Colonic mucosa (tissue), 4 donors: ENCODE results near the gene SMIM41. TPM values are rescaled to one million over a fixed set of nuclear protein-coding genes. Genes with fewer than 3 reads are reported as not detected.

Experiments
- DNase-seq: peaks from one replicate; pipeline ENCODE4 v3.0.0-alpha.2; 2020
- H3K27ac ChIP-seq: fragments of 200-600 bp; one replicate; pipeline ENCODE4 v1.8.0; 2021
- H3K27me3 ChIP-seq: fragments of 200-600 bp; one replicate; pipeline ENCODE4 v1.8.0; 2021
- H3K36me3 ChIP-seq: fragments of 200-600 bp; one replicate; pipeline ENCODE4 v1.8.0; 2021
- H3K4me1 ChIP-seq: fragments of 200-600 bp; one replicate; pipeline ENCODE4 v1.8.0; 2021; ENCODE audit warnings: mild to moderate bottlenecking
- H3K4me3 ChIP-seq: fragments of 200-600 bp; one replicate; pipeline ENCODE4 v1.8.0; 2021
- H3K9ac ChIP-seq, 2 donors: one replicate each; pipeline ENCODE4 v1.7.0; 2013; ENCODE audit warnings: control low read depth in 2 of 2, low read depth in 2 of 2, low read length in 2 of 2
- H3K9me3 ChIP-seq: fragments of 200-600 bp; one replicate; pipeline ENCODE4 v1.8.0; 2021
- CTCF ChIP-seq: fragments of 200-600 bp; IDR thresholded peaks from one replicate; pipeline ENCODE4 v1.8.0; 2022; ENCODE audit warnings: antibody characterized with exemption, mild to moderate bottlenecking
- intact Hi-C: fragments of 100-400 bp; cut with DNase I; formaldehyde crosslinking; loops from one replicate; pipeline ENCODE4 v1.14.1; 2022
- total RNA-seq, 2 donors: library from RNA; stranded (reverse); fragmentation: NEBNext Ultra II Directional in 1 of 2; extraction: Animal tissue kit (Norgen Biotek cat#: 25700) in 1 of 2; gene quantifications; one replicate each; pipeline ENCODE4 v1.2.1, GENCODE V29; 2021
- donor health status: healthy.
- donor health status: DM: no; HTN: no; CAD: no.
- donor health status: DM: no; HTN: no; CAD: no.

The SMIM41 gene
- total RNA-seq, 2 donors from 2014 or later = 0.30 to 0.58 TPM

GRCh38 chr12:52035926-52036325 lies 43.6 kb upstream of the SMIM41 start:
- peak overlapping the region in 1 of 2 donors; percentile 90 for H3K9ac ChIP-seq
- no peaks in the 10 kb centered on the region for H3K27me3 ChIP-seq
- peak; percentile 26 for DNase-seq
- H3K9me3 ChIP-seq = no peaks in the 10 kb centered on the region
- peaks cover 7% of the 10 kb centered on the region for H3K4me1 ChIP-seq
- H3K4me3 ChIP-seq = no peak overlapping the region
- H3K27ac ChIP-seq = peak overlapping the region; percentile 57
- no peaks in the 10 kb centered on the region for H3K36me3 ChIP-seq
- TF ChIP-seq CTCF = no peak
- intact Hi-C loops = no loop called here

- intact Hi-C loops = no loop called here
- Histone ChIP-seq H3K4me1 (peaks cover 7% of the 10 kb centered on the region), H3K9me3 (no peaks in the 10 kb centered on the region), H3K9ac (peak overlapping the region; percentile 64 to 90), H3K27me3 (no peaks in the 10 kb centered on the region), H3K36me3 (no peaks in the 10 kb centered on the region), H3K27ac (peak overlapping the region; percentile 57), H3K4me3 (peak overlapping the region; percentile 25)
- DNase-seq = peak; percentile 90
- TF ChIP-seq CTCF = no peak
These were observed 42.8 kb upstream of the SMIM41 start for GRCh38 chr12:52036587-52037171.

- Histone ChIP-seq H3K9ac (peak overlapping the region; percentile 76 to 81), H3K4me3 (peak overlapping the region; percentile 53), H3K36me3 (no peaks in the 10 kb centered on the region), H3K9me3 (no peaks in the 10 kb centered on the region), H3K27me3 (no peaks in the 10 kb centered on the region), H3K27ac (peak overlapping the region; percentile 24), H3K4me1 (peaks cover 3% of the 10 kb centered on the region)
- no peak for TF ChIP-seq CTCF
- intact Hi-C loops = no loop called here
- DNase-seq = no peak
These were observed 42.1 kb upstream of the SMIM41 start for GRCh38 chr12:52037248-52037861.

GRCh38 chr12:52038447-52038846 lies 41.1 kb upstream of the SMIM41 start:
- Histone ChIP-seq H3K4me1 (peaks cover 3% of the 10 kb centered on the region), H3K27ac (no peak overlapping the region), H3K36me3 (no peaks in the 10 kb centered on the region), H3K9me3 (no peaks in the 10 kb centered on the region), H3K4me3 (no peak overlapping the region), H3K9ac (peak overlapping the region in 1 of 2 donors; percentile 32), H3K27me3 (no peaks in the 10 kb centered on the region)
- intact Hi-C loops = no loop called here
- TF ChIP-seq CTCF = no peak
- DNase-seq = no peak

GRCh38 chr12:52041035-52041434 lies 38.5 kb upstream of the SMIM41 start:
- no peak for DNase-seq
- no peaks in the 10 kb centered on the region for H3K27me3 ChIP-seq
- no peaks in the 10 kb centered on the region for H3K36me3 ChIP-seq
- no peak for TF ChIP-seq CTCF
- no peaks in the 10 kb centered on the region for H3K9me3 ChIP-seq
- H3K4me1 ChIP-seq = peaks cover 7% of the 10 kb centered on the region
- intact Hi-C loops = no loop called here
- no peak overlapping the region for H3K27ac ChIP-seq
- H3K9ac ChIP-seq = no peak overlapping the region
- no peak overlapping the region for H3K4me3 ChIP-seq
